Glomerular endothelial cell (primary cell): ENCODE measurements around the gene SUSD1. TPM values are rescaled to one million over a fixed set of nuclear protein-coding genes. Genes with fewer than 3 reads are reported as not detected.
"Not testable (repeated sequence)": the region's sequence is repeated elsewhere in the genome, so short reads cannot be mapped to it uniquely, and the experiment has no call there.

Experiments
- DNase-seq: peaks from one replicate; pipeline ENCODE4 v3.0.0-alpha.2; 2011; ENCODE audit warnings: low read depth, low spot score; ENCODE audit errors: extremely low read depth
- total RNA-seq: library from RNA; depleted of rRNA; stranded (reverse); fragments of >200 nt; gene quantifications from 2 replicates; pipeline ENCODE4 v1.2.3, GENCODE V29; 2015

SUSD1 gene
- total RNA-seq, 1 donor from 2014 or later, result 53.7 TPM

GRCh38 chr9:112132356-112132755 lies 42.7 kb downstream of the SUSD1 start:
- no peak for DNase-seq

DNA sequence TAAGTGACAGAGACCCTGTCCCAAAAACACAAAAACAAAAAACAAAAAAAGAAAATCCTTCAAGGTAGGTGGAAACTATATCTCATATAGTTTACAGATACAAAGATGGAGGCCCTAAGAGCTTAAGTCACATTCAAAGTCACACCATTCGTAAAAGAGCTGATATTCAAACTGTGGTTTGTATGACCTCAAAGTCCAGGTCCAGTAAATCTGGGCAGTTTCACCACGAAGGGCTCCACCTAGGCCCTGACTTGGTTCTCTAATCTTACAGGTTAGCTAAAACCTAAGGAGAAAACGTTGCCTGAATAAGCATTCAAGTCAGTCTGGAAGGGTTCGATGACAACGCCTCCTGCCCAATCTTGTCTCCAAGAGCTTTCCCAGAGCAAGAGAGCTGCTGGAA lies 44.1 kb downstream of the SUSD1 start:
- DNase-seq, result no peak

DNA sequence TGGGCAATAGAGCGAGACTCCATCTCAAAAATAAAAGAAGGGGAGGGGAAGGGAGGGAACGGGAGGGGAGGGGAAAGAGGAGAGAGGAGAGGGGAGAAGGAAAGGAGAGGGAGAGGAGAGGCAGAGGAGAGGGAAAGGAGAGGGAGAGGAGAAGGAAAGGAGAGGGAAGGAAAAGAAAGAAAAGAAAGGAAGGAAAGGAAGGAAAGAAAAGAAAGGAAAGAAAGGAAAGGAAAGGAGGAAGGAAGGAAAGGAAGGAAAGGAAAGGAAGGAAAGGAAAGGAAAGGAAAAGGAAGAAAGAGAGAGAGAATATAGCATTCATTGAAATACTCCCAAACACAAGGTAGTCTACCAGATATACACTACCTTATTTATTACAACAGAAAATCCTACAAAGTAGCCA lies 44.8 kb downstream of the SUSD1 start:
- DNase-seq, result no peak

GRCh38 chr9:112129246-112129645 lies 45.9 kb downstream of the SUSD1 start:
- no peak for DNase-seq

GRCh38 chr9:112128399-112128798 lies 46.7 kb downstream of the SUSD1 start:
- DNase-seq, result not testable (repeated sequence)

GRCh38 chr9:112127281-112127680 lies 47.8 kb downstream of the SUSD1 start:
- DNase-seq, result no peak

- DNase-seq, result no peak
Observed at GRCh38 chr9:112125951-112126388, 49.1 kb downstream of the SUSD1 start.

GRCh38 chr9:112124156-112124555 lies 50.9 kb downstream of the SUSD1 start:
- DNase-seq, result no peak

DNA sequence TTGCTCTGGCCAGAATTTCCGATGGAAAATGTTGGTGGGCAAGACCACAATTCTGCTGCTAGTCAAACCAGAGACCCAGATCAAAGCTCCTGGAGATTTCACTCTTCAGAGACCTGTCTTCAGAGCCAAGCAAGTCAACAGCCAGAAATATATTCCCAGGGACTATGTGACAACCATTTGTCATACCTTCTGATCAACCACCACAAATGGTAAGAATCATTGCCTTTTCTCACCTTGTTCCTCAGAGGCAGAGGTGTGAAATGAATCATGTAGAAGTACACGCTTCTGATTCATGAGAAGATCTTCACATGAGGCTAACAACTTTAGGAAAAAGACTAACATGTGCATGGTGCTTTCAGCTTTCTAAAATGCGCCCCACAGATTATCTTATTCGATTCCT lies 53.5 kb downstream of the SUSD1 start:
- DNase-seq, result no peak

DNA sequence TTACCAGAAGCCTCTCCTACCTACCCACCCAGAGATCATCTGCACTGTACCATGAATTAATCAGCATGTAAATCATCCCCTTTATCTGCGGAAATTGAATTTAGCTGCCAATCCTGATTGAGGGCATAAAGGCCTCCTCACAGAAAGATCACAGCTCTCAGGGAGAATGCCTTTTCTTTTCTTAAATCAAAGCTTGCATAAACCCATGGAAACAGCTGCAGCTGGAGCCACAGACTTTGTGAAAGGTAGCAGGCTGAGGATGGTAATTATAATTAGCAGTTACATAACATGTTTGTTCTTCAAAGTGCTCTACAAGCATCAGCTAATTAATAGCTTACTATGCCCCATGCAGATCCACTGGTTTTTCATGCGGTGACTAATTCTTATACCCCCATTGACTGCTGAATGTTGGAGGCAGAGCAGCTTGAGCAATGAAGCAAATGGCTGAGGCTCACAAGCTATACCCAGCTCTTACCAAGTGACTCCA lies 54.6 kb downstream of the SUSD1 start:
- no peak for DNase-seq

GRCh38 chr9:112120030-112120341 lies 55.1 kb downstream of the SUSD1 start:
- no peak for DNase-seq

DNA sequence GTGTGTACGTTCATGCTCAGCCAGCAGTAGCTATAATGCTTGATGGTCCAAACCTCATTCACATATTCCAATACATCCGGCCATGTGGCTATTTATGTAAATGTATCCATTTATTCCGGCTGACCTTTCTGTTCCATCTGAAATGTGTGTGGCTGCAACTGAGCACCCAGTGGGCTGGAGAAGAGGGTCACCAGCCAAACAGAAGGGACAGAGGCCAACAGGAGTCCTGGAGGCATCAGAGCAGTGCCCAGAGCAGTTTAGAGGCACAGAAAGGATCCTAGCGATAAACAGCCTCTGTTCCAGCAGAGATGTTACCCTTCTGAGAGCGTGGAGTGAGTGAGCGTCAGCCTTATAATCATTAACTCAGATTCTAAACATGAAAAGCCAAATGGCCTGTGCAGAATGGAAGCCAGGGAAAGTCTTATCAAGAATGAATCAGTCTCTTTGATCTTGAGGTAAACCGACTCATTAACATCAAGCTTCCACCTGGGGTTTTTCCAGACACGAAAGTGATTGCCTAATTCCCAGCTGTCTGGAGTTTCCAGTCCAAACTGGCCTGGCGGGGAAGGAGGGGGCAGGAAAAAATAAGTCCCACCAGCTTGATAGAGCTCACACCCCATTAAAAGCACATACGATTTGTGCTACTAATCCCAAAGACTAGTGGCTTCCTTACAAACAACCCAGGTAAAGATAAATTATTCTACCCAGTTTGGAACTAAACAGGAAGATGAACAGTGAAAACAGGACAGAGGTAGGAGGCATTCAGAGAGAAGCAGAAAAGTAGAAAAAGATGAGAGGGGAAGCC lies 55.7 kb downstream of the SUSD1 start:
- no peak for DNase-seq

- no peak for DNase-seq
Observed at GRCh38 chr9:112118009-112118408, 57.1 kb downstream of the SUSD1 start.

DNA sequence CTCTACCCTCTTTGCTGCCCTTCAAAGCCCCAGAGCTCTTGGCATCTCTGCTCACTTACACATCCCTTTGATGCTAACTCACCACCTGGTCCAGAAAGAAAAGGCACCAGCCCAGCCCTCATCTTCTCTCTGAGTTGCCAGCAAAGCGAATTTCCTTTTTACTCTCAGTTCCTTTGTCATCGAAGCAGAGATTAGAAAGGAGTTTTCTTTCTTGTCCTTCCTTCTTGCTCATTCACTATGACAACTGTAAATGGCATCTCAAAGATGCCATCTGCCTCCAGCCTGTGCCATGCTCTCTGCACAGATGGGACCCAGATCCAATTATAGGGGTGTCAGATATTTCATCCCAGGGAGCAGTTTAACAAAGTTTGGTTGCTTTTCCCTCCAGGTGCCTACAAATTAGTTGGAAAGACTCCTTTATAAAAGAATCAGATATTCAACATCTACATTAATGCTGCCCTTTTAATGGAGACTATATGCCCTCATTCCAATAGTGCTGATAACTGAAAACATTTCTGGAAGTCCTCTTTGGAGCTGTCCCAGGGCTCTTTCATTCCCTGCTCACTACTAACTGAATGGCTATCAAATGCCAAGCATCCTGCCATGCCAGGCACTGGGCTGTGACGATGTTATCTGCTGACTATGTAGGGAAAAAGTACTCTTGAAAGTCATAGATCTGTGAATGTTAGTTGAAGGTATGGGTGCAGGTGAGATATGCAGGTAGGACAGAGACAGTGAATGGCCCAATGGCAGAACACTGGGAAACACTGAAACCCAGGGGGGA lies 58.9 kb downstream of the SUSD1 start:
- no peak for DNase-seq

DNA sequence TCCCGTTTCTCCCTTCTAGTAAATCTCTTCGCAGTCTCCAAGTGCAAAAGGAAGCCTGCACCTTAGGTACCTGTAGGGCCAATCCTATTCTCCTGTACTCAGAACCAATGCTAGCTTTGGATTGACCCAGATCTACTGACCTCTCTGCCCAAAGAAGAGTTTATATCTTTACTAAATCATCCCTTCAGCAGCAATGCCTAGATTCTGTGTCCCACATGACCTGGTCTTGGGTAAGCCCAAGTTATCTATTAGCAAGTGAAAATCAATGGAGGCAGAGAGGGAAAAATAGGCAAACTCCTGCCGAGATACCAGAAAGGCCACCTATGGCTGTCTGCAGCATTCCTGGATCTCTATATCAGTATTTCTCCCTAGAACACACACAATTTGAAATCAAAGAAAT lies 60.0 kb downstream of the SUSD1 start:
- DNase-seq, result no peak

- DNase-seq, result no peak
Observed at GRCh38 chr9:112112941-112113681, 62.0 kb downstream of the SUSD1 start.

DNA sequence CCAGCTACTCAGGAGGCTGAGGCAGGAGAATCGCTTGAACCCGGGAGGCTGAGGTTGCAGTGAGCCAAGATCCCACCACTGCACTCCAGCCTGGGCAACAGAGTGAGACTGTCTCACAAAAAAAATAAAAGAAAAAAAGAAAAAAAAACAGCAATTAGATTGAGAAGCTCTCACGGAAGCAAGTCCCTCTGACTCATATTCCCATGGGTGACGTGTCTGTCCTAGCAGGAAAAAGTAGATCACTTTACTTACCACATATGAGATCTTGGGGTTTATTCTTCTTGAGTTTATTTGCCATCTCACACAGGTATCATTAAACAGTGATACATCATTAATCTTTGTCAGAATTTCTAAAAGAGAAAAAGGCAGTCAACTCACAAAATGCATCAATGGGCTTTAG lies 62.6 kb downstream of the SUSD1 start:
- DNase-seq, result peak; percentile 69

- no peak for DNase-seq
Observed at GRCh38 chr9:112111461-112111860, 63.6 kb downstream of the SUSD1 start.

GRCh38 chr9:112110777-112111113 lies 64.4 kb downstream of the SUSD1 start:
- no peak for DNase-seq

DNA sequence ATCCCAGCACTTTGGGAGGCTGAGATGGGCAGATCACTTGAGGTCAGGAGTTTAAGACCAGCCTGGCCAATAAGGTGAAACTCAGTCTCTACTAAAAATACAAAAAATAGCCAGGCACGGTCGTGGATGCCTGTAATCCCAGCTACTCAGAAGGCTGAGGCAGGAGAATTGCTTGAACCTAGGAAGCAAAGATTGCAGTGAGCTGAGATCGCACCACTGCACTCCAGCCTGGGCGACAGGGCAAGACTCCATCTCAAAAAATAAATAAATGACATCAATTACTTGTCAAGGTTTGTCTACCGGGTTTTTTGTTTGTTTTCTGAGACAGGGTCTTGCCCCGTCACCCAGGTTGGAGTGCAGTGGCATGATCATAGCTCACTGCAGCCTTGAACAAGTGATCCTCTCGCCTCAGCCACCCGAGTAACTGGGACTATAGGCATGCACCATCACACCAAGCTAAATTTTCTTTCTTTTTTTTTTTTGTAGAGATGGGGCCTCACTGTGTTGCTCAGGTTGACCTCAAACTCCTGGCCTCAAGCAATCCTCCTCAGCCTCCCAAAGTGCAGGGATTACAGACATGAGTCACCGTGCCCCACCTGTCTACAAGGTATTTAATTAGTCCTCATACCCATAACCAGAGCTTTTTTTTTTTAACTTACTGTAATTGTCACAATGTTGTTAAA lies 64.9 kb downstream of the SUSD1 start:
- no peak for DNase-seq

DNA sequence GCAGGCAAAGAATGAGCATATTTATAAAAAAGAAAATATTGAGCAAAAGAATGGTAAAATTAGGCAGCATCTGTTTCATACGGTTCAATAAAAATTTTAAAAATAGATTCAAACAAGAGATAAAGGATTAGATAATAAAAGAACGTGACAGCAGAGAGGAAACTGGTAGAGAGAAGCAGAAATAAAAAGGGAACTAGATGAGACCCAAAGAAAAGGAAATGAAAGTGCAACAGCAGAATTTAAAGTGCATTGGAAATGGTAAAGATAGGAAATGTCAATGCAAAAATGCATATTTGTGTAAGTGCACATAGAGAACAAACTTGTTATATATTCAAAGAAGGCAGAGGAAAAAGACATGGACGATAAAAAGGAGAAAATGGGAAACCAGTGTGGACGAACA lies 70.2 kb downstream of the SUSD1 start:
- DNase-seq, result no peak
